GM13977 (cell line): ENCODE results near the gene PRKCE.
A peak's percentile ranks its signal among the peaks of the same experiment; 100 is the strongest.

Source experiments
- DNase-seq: peaks from one replicate; pipeline ENCODE4 v3.0.0; 2012; ENCODE audit warnings: low spot score
- in situ Hi-C: fragments of 300-500 bp; cut with MboI; formaldehyde crosslinking; loops from one replicate; pipeline ENCODE4 v1.12.0; 2022; ENCODE audit warnings: low sequenced_read_pairs, low pct_unique_long_range_greater_than_20kb, mixed read lengths, inconsistent platforms; ENCODE audit not compliant: unreplicated experiment
- TF ChIP-seq, protein P1 (sequence below): IDR thresholded peaks from 2 replicates; pipeline ENCODE4 v1.5.1; 2012; ENCODE audit warnings: mild to moderate bottlenecking, control low read depth; ENCODE audit not compliant: insufficient read depth; ENCODE audit errors: extremely low read depth, missing control alignments

PRKCE gene

GRCh38 chr2:45928946-45929345, 277.5 kb downstream of the PRKCE start:
- in situ Hi-C loops = no loop called here
- TF ChIP-seq, protein P1, sequence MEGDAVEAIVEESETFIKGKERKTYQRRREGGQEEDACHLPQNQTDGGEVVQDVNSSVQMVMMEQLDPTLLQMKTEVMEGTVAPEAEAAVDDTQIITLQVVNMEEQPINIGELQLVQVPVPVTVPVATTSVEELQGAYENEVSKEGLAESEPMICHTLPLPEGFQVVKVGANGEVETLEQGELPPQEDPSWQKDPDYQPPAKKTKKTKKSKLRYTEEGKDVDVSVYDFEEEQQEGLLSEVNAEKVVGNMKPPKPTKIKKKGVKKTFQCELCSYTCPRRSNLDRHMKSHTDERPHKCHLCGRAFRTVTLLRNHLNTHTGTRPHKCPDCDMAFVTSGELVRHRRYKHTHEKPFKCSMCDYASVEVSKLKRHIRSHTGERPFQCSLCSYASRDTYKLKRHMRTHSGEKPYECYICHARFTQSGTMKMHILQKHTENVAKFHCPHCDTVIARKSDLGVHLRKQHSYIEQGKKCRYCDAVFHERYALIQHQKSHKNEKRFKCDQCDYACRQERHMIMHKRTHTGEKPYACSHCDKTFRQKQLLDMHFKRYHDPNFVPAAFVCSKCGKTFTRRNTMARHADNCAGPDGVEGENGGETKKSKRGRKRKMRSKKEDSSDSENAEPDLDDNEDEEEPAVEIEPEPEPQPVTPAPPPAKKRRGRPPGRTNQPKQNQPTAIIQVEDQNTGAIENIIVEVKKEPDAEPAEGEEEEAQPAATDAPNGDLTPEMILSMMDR = no peak
- DNase-seq = no peak

DNA sequence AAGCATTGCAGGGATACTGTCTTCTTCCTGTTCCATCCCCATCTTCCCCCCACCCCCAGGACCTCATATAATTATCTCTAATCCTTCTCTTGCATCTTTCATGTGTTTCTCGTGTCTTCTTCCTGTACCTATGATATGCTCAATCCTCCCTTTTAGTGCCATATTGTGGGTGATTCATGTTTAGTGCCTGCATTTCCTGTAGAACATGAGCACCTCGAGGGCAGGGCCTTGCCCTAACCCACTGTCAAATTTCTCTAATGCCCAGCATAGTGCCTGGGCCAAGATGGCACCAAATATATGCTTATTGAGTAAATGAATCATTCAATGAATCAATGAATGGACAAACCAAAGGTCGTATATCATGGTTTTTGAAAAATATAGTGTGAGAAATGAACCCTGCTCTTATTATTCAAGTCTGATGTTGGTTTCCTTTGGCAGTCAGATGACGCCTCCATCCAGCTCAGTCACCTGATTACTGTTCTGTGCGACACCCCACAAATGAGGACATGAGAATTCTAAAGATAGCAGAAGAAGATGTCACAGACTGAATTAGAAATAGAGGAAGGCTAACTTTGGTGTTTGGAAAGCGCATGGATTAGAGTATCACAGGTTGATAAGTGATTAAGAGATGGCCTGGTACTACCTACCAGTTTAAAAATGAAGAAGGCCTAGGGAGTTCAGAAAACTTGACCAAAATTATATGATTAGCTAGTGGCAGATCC, 278.4 kb downstream of the PRKCE start:
- TF ChIP-seq, protein P1 = no peak
- peak; percentile 52 for DNase-seq
- in situ Hi-C loops = loop anchor here (10.0 kb wide), 1 partner anchor 285 kb away; no protein-coding TSS in a partner anchor

DNA sequence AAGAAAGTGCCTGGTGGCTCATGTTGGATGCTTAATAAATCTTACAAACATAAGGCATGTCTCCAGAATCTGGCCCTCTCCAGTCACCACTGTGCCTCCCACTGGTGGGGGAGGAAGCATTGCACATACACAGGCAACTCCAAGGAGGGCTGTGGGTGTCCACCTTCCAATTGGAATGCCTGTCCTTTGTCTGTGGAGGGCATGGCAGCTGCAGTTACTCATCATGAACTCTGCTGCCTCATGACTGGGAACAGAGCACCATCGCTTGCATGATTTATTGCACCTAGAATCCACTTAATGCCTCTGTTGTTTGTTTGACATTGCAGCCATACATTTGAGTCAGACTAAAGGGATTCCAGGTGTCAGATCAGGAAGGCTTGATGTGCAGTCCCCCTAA, 278.9 kb downstream of the PRKCE start:
- TF ChIP-seq, protein P1 = no peak
- DNase-seq = no peak
- in situ Hi-C loops = loop anchor here (10.0 kb wide), 1 partner anchor 286 kb away; no protein-coding TSS in a partner anchor

DNA sequence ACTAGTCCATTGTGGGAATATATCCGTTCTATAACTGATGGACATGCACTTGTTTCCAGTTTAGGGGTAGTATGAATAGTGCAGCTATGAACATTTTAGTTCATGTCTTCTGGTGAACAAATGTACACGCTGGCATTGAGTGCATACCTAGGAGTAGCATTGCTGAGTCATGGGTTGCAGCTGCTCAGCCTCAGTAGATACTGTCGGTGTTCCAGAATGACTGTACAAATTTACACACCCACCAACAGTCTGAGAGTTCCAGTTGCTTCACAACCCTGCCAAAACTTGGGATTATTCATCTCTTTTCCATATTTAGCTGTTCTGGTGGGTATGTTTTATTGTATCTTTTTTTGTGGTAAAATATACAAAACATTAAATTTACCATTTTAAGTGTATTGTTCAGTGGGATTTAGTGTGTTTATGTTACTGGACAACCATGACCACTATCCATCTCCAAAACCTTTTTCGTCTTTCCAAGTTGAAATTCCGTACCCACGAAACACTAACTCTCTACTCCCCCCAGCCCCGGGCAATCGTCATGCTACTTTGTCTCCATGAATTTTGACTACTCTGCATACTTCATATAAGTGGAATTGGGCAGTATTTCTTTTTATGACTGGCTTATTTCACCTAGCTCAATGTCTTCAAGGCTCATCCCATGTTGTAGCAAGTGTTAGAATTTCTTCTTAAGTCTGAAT, 281.0 kb downstream of the PRKCE start:
- in situ Hi-C loops = loop anchor here (10.0 kb wide), 1 partner anchor 288 kb away; no protein-coding TSS in a partner anchor
- TF ChIP-seq, protein P1 = no peak
- DNase-seq = no peak

- peak; percentile 69 for DNase-seq
- TF ChIP-seq, protein P1 = peak; percentile 76
- in situ Hi-C loops = loop anchor here (10.0 kb wide), 1 partner anchor 291 kb away; no protein-coding TSS in a partner anchor
Measured at GRCh38 chr2:45935791-45936622, 284.5 kb downstream of the PRKCE start.

DNA sequence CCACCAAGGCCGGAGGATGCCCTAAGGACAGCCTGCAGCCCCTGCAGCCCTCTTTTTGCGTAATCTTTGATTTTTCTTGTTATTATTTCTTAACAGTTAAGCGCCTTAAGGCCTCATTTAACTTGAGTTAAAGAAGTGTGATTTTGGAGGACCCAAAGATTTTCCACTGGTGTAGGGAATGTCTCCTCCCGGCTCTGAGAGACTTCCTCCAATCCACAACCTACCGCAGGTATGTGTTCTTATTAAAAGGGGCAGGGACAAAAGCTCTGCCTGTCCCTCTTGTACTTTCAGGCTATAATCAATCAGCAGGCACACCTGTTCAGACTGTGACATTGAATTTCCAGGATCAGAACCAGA, 285.1 kb downstream of the PRKCE start:
- in situ Hi-C loops = loop anchor here (10.0 kb wide), 1 partner anchor 292 kb away; no protein-coding TSS in a partner anchor
- TF ChIP-seq, protein P1 = no peak
- DNase-seq = no peak
